22Rv1 (cell line): ENCODE data around the gene PSG1.

Experiments used
- CTCF ChIP-seq: fragments of 450-650 bp; IDR thresholded peaks from 2 replicates; pipeline ENCODE4 v1.5.1; 2017; ENCODE audit warnings: mild to moderate bottlenecking
- ZFX ChIP-seq: fragments of 450-650 bp; IDR thresholded peaks from 2 replicates; pipeline ENCODE4 v1.6.1; 2017; ENCODE audit warnings: antibody characterized with exemption, borderline replicate concordance

GRCh38 chr19:42872608-42873007 is 6.9 kb downstream of the PSG1 start:
- TF ChIP-seq CTCF (no peak), ZFX (no peak)
